ENCODE data around the gene IFNAR1. TPM values are rescaled to one million over a fixed set of nuclear protein-coding genes. Genes with fewer than 3 reads are reported as not detected.

IFNAR1 gene
- total and polyA plus RNA-seq, 2 of the 4 experiments (the other 2 are of a cell fraction): 7.8 to 9.9 TPM

GRCh38 chr21:33393348-33393747 lies 68.6 kb downstream of the IFNAR1 start:
- 60% methylated on average over 1 of the region's 5 CpGs; no CpG with 5 or more reads in 1 of the 2 experiments for WGBS, 2 experiments (ENCODE audit: extremely low coverage in 2 of 2, insufficient read length in 1 of 2)
- intact Hi-C loops (cut with micrococcal nuclease): no loop called here
- ChIA-PET POLR2A (ENCODE audit: unreplicated experiment) (no interaction called here), CTCF (no interaction called here)
- ATAC-seq (ENCODE audit: low read depth) (no peak), DNase-seq (no peak)
- Histone ChIP-seq H3K9me1 (ENCODE audit: insufficient read depth, low read length) (no peaks in the 10 kb centered on the region; the same call in 1 of the 2 replicates), H2AFZ (replicated peaks; ENCODE audit: low read length, poor library complexity) (no peak overlapping the region), H2BK20ac (ENCODE audit: low read depth, low read length) (no peak overlapping the region), H3K9me3 (ENCODE audit: control insufficient read depth, insufficient read depth, low read length) (no peaks in the 10 kb centered on the region), H3K18ac (ENCODE audit: low read depth, low read length) (no peak overlapping the region), H4K91ac (ENCODE audit: insufficient read depth, low read depth, low read length) (no peak overlapping the region), H3K56ac (ENCODE audit: extremely low read depth, insufficient read depth, low read length) (no peak overlapping the region), H4K5ac (ENCODE audit: low read depth, low read length) (no peak overlapping the region), H2BK120ac (ENCODE audit: low read depth, low read length) (no peak overlapping the region), H3K27me3 (ENCODE audit: control insufficient read depth, insufficient read depth, low read length) (peaks cover 6% of the 10 kb centered on the region), H3K4ac (ENCODE audit: low read depth, low read length) (no peak overlapping the region), H3K23ac (ENCODE audit: low read depth, low read length) (no peak overlapping the region), H3K4me1 (ENCODE audit: control insufficient read depth, insufficient read depth, low read length) (peaks cover 8% of the 10 kb centered on the region), H2AK9ac (replicated peaks; ENCODE audit: low read depth, low read length, poor library complexity) (no peak overlapping the region), H3K36me3 (ENCODE audit: control insufficient read depth, insufficient read depth, low read length) (no peaks in the 10 kb centered on the region), H2AK5ac (ENCODE audit: low read depth, low read length) (no peak overlapping the region), H2BK5ac (ENCODE audit: low read depth, low read length, poor library complexity, severe bottlenecking) (no peak overlapping the region), H3K27ac (ENCODE audit: insufficient read depth, low read length) (no peak overlapping the region), H3K79me1 (ENCODE audit: low read depth in 1 of 2, low read length in 2 of 2) (no peaks in the 10 kb centered on the region), H3K4me3 (ENCODE audit: insufficient read depth, low read depth, low read length) (no peak overlapping the region), H2BK15ac (ENCODE audit: low read depth, low read length) (no peak overlapping the region), H3K14ac (replicated peaks; ENCODE audit: low read depth, low read length) (no peak overlapping the region), H3K9ac (ENCODE audit: low read depth, low read length) (no peak overlapping the region), H4K20me1 (ENCODE audit: insufficient read depth, low read length) (no peaks in the 10 kb centered on the region), H3K4me2 (ENCODE audit: low read depth, low read length) (no peak overlapping the region), H4K8ac (ENCODE audit: low read depth in 2 of 2, low read length in 2 of 2) (no peak overlapping the region)
- TF ChIP-seq CEBPB (IDR thresholded peaks at IDR 0.05; ENCODE audit: low read depth, low read length): no peak
- TF ChIP-seq BHLHE40 (IDR thresholded peaks at IDR 0.05; ENCODE audit: low read depth, low read length): no peak
- TF ChIP-seq POLR2A (IDR thresholded peaks at IDR 0.05; ENCODE audit: low read depth, low read length): no peak
- no peak for TF ChIP-seq NFE2L2 (IDR thresholded peaks at IDR 0.05; ENCODE audit: low read depth, low read length)
- TF ChIP-seq CTCF (conservative IDR thresholded peaks at IDR 0.05; ENCODE audit: low read depth, low read length): no peak
- BruUV-seq (replicated peaks): no TSS peak
- dilution Hi-C loops (cut with HindIII; ENCODE audit: low sequenced_read_pairs, unreplicated experiment): no loop called here
- in situ Hi-C loops (cut with MboI; ENCODE audit: low sequenced_read_pairs): no loop called here

Data from IMR-90 (cell line).